Esophagus squamous epithelium (tissue), 5 donors: Measurements from ENCODE around the gene PF4V1. TPM values are rescaled to one million over a fixed set of nuclear protein-coding genes. Genes with fewer than 3 reads are reported as not detected.
"Not testable (repeated sequence)": the region's sequence is repeated elsewhere in the genome, so short reads cannot be mapped to it uniquely, and the experiment has no call there.

Experiments
- DNase-seq: peaks from one replicate; lab custom pipeline; 2025; lab: John Stamatoyannopoulos, UW
- H3K27ac ChIP-seq, 4 donors: fragments of 200-600 bp; sonication (generic); one replicate each; pipeline ENCODE4 v1.5.1; 2016 to 2019; ENCODE audit warnings: mild to moderate bottlenecking in 1 of 4
- H3K27me3 ChIP-seq, 4 donors: fragments of 200-600 bp; sonication (generic); 1 replicate in 3 of 4; 2 replicates in 1 of 4; pipeline versions ENCODE4 v1.5.1 to v1.6.0; 2017 to 2021; ENCODE audit warnings: antibody characterized with exemption in 1 of 4
- H3K36me3 ChIP-seq, 3 donors: fragments of 200-600 bp; sonication (generic); one replicate each; pipeline ENCODE4 v1.5.1; 2016 to 2019
- H3K4me1 ChIP-seq, 3 donors: fragments of 200-600 bp; sonication (generic); one replicate each; pipeline ENCODE4 v1.5.1; 2017 to 2019
- H3K4me3 ChIP-seq, 4 donors: fragments of 200-600 bp; sonication (generic); 1 replicate in 3 of 4; 2 replicates in 1 of 4; pipeline ENCODE4 v1.5.1; 2016 to 2019; ENCODE audit warnings: mild to moderate bottlenecking in 2 of 4, moderate library complexity in 1 of 4
- H3K9me3 ChIP-seq, 3 donors: fragments of 200-600 bp; sonication (generic); one replicate each; pipeline ENCODE4 v1.5.1; 2016 to 2019
- CTCF ChIP-seq, 6 experiments: fragments of 450-650 bp in 4 of 6; fragments of 200-600 bp in 2 of 6; sonication (generic) in 2 of 6; IDR thresholded peaks; one replicate each; pipeline ENCODE4 v1.5.1; 2016 to 2019; ENCODE audit warnings: antibody characterized with exemption in 6 of 6, mild to moderate bottlenecking in 4 of 6, moderate library complexity in 4 of 6
- POLR2A ChIP-seq, 4 donors: fragments of 450-650 bp; IDR thresholded peaks; one replicate each; pipeline ENCODE4 v1.6.1; 2017; ENCODE audit warnings: antibody characterized with exemption in 4 of 4, mild to moderate bottlenecking in 4 of 4, moderate library complexity in 3 of 4
- WGBS, 2 donors: methylation state at CpG; one replicate each; pipeline ENCODE4 v1.1.5; 2018; 5-methylcytosine and 5-hydroxymethylcytosine counted together
- intact Hi-C: fragments of 100-400 bp; cut with DNase I; formaldehyde crosslinking; loops from one replicate; pipeline ENCODE4 v1.15.0; 2022
- total RNA-seq, 4 donors: library from RNA; depleted of rRNA; stranded (reverse); fragments of >200 nt; gene quantifications; one replicate each; pipeline ENCODE4 v1.1.0, GENCODE V29; 2016
- donor health status: DM: yes; HTN: yes; CAD: no.

The PF4V1 gene
- total RNA-seq, 4 donors from 2014 or later, result not detected

GRCh38 chr4:73894001-73894400 is 40.9 kb downstream of the PF4V1 start:
- Histone ChIP-seq H3K27ac (no peak overlapping the region), H3K27me3 (no peaks in the 10 kb centered on the region), H3K9me3 (no peaks in the 10 kb centered on the region), H3K36me3 (no peaks in the 10 kb centered on the region), H3K4me3 (no peak overlapping the region), H3K4me1 (no peaks in the 10 kb centered on the region)
- TF ChIP-seq CTCF (IDR thresholded peaks at IDR 0.05) (no peak), POLR2A (IDR thresholded peaks at IDR 0.05) (no peak)
- 58 to 76% methylated on average over 2 of the region's 2 CpGs for WGBS, 2 donors
- intact Hi-C loops, result no loop called here
- no peak for DNase-seq

DNA sequence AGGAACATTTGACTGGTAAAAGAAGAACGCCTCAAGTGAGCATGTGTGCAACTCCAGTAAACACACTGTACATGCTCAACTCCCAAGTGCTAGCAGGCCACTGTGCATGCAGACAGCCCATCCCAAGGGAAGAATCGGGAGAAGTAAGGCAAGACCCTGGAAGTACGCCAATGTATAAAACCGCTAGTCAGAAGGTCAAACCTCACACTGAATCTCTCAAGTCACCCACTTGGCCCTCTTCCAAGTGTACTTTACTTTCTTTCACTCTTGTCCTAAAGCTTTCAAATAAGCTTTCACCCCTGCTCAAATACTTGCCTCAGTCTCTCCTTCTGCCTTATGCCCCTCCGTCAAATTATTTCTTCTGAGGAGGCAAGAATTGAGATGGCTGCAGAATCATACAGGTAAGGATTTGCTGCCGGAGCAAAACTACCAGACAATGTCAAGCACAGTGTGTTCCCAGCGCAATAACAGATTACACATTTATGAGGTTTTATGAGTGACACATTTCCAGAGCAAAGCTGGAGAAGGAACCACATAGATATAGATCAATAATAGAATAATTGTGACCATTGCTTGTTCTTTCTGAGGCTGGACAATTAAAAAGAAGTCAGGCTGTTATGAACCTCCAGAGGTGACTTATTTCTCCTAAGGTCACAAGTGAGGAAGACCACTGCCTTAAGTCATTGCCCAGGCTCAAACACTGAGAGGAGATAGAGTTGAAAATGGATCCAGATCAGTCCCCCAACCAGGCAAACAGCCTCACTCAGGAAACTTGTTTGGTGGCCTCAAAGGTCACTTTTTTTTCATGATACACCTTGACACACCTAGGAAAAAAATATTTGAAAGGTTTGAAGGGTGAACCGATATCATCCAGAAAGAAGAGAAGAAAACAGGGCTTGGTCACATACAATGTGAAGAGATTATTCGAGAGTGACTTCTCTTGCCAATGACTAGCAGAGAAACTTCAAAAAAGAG is 42.4 kb downstream of the PF4V1 start:
- 71 to 78% methylated on average over 9 of the region's 9 CpGs for WGBS, 2 donors
- no peak overlapping the region for H3K4me3 ChIP-seq
- intact Hi-C loops, result no loop called here
- no peaks in the 10 kb centered on the region for H3K27me3 ChIP-seq
- TF ChIP-seq CTCF (IDR thresholded peaks at IDR 0.05), result no peak
- TF ChIP-seq POLR2A (IDR thresholded peaks at IDR 0.05), result no peak
- no peaks in the 10 kb centered on the region for H3K4me1 ChIP-seq
- DNase-seq, result no peak
- H3K9me3 ChIP-seq, result no peaks in the 10 kb centered on the region
- H3K36me3 ChIP-seq, result no peaks in the 10 kb centered on the region
- H3K27ac ChIP-seq, result no peak overlapping the region

GRCh38 chr4:73896416-73896815 is 43.3 kb downstream of the PF4V1 start:
- Histone ChIP-seq H3K4me1 (no peaks in the 10 kb centered on the region), H3K27me3 (no peaks in the 10 kb centered on the region), H3K27ac (no peak overlapping the region), H3K36me3 (no peaks in the 10 kb centered on the region), H3K4me3 (no peak overlapping the region), H3K9me3 (no peaks in the 10 kb centered on the region)
- 56 to 84% methylated on average over 2 of the region's 2 CpGs for WGBS, 2 donors
- intact Hi-C loops, result no loop called here
- TF ChIP-seq POLR2A (IDR thresholded peaks at IDR 0.05), result no peak
- TF ChIP-seq CTCF (IDR thresholded peaks at IDR 0.05), result no peak
- no peak for DNase-seq

DNA sequence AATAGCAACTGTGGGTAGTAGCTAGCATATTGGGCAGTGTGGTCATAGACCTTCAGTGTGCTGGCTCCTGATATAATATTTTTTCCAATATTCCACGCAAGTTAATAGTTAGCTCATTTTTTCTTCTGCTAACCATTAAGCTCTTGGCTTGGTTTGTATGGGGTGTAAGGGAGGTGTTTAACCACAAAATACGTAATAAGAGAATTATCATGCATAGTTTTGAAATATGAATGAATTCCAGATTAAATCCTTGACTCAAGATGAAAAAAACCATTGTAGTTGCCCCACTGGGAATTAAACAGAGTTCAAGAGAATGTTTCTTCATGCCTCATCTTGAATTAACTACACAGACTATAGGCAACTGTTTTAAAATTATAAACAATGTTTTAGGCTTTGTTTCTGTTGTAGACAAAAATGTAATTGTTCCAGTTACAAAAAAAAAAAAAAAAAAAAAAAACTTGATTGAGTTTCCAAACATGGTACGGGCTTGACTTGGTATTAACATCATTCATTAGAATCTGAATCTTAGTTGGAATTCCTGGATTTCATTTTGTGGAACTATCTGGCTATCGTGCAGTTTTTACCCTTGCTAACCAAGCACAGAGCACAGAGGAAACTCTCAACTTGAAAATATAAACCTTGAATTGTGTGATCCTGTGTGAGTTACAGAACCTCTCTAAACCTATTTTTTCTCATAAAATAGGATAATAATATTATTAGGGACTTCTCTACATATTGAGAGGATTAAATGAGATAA is 44.5 kb downstream of the PF4V1 start:
- intact Hi-C loops, result no loop called here
- H3K4me1 ChIP-seq, result no peaks in the 10 kb centered on the region
- no peak overlapping the region for H3K27ac ChIP-seq
- TF ChIP-seq CTCF (IDR thresholded peaks at IDR 0.05) (no peak), POLR2A (IDR thresholded peaks at IDR 0.05) (no peak)
- no peak overlapping the region for H3K4me3 ChIP-seq
- WGBS, 2 donors, result 22 to 43% methylated on average over 4 of the region's 4 CpGs
- H3K9me3 ChIP-seq, result no peaks in the 10 kb centered on the region
- no peaks in the 10 kb centered on the region for H3K36me3 ChIP-seq
- no peak for DNase-seq
- H3K27me3 ChIP-seq, result no peaks in the 10 kb centered on the region

DNA sequence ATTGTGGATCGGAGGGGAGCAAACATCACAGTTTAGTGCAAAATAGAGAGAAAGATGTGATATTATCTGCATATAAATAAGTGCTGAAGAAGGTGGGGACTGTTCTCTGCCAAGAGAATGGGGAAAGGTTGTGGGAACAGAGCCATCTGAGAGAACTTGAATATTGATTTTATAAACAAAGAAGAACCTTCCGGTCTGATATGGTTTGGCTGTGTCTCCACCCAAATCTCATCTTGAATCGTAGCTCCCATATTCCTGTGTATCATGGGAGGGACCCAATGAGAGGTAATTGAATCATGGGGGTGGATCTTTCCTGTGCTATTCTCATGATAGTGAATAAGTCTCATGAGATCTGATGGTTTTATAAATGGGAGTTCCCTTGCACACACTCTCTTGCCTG is 46.2 kb downstream of the PF4V1 start:
- H3K27me3 ChIP-seq, intact Hi-C loops, H3K36me3 ChIP-seq, DNase-seq, H3K4me1 ChIP-seq, H3K27ac ChIP-seq, H3K9me3 ChIP-seq, H3K4me3 ChIP-seq: not testable (repeated sequence)
- 62 to 76% methylated on average over 3 of the region's 3 CpGs for WGBS, 2 donors
